A172 (cell line): ENCODE data around the gene AGO3. TPM values are rescaled to one million over a fixed set of nuclear protein-coding genes. Genes with fewer than 3 reads are reported as not detected.
"Not testable (repeated sequence)": the region's sequence is repeated elsewhere in the genome, so short reads cannot be mapped to it uniquely, and the experiment has no call there.

Experiments
- DNase-seq: peaks from one replicate; pipeline ENCODE4 v3.0.0-alpha.2; 2015; ENCODE audit warnings: low spot score
- total RNA-seq: library from RNA; depleted of rRNA; stranded (reverse); fragments of >200 nt; shearing (Covaris generic); gene quantifications from 2 replicates; pipeline ENCODE4 v1.2.3, GENCODE V29; 2014

Gene AGO3
- total RNA-seq, 1 experiment from 2014 or later: 10.4 TPM

DNA sequence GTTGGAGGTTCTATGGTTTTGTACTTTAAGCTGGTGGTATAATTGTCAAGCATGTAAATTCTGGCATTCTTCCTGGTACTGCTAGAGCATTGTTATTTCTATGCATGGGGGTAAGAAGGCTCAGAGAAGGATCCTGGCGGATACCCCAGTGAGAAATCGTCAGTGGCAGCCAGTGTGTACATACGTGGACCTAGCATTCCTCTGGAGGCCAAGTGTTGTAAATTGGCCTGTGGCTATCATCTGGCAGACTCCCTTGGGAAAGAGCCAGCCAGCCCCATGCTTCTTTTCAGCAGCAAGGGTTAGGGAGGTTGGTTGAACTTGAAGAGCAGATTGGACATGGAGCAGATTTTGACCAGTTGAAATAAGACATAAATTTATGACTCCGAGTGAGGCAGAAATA is 5.2 kb upstream of the AGO3 start:
- DNase-seq: no peak

DNA sequence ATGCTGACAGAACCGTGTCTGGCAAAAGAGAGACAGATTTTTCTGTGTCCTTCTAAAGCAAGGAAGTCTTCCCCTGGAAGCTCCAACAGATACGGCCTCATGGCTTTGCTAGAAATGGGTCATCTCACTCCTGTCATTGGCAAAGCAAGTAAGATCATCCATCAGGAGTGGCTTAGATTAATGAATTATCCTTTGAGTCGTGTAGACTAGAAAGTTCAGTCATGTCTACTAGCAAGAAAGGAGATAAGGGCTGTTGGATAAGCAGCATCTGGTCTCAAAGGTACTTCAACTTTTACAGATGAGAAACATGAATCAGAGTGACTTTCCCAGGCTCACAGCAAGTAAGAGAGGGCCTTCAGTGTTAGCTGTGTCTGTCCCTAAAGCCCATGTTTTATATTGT is 3.4 kb upstream of the AGO3 start:
- no peak for DNase-seq

DNA sequence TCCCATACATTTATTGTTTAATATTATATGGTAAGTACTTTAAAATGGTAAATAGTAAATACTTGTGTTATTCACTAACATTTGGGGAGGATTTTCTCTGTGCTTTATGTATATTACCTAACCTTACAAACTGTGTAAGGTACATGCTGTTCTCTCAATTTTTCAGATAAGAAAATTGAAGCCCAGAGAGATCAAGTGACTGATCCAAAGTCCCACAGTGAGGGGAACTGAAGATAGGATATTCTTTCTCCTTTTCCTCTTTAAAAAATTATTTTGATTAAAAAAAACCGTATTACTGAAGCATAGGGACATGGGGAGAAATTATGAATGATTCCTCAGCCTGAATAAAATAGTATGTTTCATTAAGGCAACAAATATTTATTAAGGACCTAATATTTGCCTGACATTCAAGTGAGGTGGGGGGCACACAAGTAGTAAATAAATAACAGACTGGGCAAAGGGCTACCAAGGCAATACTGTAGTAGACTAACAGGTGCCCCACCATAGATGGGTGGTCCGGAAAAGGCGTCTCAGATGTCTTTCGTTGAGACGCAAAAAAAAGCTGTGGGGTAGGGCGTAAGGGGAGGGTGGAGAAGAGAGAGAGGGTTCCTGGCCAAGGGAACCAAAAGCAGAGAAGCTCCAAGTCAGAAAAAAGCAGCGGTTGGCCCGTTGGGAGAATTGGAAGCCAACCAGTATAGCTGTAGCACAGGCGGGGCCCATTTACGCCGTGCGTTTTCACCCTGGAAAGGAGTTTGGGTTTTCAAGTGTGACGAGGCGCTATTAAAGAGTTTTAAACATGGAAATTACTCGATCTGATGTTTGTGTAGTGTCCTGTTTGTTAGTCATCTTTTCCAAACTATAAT is 944 bp upstream of the AGO3 start:
- DNase-seq: peak; percentile 37

DNA sequence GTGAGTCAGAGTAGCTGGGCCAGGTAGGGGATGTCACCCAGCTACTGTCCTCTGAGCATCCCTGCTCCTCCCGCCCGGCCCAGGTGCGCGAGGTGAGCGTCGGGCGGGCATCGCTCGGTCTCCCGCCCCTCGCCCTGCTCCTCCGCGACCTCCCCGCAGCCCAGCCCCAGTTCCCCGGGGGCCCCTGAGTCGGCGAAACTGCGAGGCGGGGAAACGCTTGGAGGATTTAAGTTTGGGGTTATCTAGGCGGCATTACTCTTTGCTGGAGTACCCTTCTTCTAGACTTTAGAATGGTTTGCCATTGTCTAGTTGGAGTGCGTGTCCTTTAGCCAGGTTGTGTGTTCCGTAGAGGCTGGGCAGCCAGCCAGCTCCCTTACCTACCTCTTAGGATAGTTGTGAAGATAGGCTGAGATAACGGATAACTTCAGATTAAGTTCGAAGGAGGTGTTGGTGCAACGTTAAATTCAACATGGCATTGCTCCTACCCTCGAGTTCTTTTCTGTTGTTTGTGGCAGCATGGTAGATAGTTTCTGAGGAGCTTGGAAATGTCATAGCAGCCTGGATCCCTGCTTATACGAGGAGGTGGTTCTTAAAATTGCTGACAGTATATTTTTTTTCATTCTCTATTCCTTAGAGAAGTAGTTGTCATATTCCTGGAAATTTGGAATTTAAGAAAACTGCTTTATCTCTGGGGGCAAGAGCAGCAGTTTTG is 697 bp downstream of the AGO3 start:
- no peak for DNase-seq

DNA sequence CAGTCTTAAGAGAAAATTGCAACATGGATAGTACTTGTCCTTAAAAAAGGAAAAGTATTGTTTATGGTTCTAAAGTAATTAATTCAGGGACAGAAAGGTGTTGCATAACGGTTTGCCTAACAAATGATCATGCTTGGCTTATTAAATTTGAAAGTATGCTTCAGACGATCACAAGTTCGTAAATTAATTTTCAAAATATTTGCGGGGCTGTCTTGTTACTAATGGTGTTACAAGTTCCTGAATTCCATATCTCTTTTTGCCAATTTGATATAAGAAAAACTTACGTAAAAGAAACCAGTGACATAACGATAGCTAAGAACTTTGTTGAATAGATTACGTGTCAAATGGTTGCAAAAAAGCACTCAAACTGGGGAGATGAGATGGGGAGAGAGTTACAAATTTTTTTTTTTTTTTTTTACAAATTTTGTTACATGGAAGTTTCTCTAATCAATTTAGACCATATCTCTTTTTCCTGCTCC is 1.3 kb downstream of the AGO3 start:
- no peak for DNase-seq

DNA sequence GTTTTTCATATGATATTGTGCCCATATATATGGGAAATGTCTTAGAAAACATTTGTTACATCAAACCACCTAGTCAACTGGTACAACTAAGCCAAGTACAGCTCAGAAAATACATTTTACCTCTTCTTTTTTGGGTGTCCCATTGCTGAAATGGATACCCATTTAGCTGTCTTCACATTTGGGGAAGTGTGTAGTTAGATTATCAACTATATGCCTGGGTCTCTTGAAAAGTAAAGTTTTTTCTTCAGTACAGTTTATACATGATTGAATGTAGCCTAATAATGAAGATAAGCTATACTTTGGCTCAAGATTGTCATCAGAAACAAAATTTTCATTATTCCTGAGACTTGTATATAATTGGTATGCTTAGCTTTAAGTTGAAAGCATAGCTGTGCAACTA is 2.0 kb downstream of the AGO3 start:
- no peak for DNase-seq

DNA sequence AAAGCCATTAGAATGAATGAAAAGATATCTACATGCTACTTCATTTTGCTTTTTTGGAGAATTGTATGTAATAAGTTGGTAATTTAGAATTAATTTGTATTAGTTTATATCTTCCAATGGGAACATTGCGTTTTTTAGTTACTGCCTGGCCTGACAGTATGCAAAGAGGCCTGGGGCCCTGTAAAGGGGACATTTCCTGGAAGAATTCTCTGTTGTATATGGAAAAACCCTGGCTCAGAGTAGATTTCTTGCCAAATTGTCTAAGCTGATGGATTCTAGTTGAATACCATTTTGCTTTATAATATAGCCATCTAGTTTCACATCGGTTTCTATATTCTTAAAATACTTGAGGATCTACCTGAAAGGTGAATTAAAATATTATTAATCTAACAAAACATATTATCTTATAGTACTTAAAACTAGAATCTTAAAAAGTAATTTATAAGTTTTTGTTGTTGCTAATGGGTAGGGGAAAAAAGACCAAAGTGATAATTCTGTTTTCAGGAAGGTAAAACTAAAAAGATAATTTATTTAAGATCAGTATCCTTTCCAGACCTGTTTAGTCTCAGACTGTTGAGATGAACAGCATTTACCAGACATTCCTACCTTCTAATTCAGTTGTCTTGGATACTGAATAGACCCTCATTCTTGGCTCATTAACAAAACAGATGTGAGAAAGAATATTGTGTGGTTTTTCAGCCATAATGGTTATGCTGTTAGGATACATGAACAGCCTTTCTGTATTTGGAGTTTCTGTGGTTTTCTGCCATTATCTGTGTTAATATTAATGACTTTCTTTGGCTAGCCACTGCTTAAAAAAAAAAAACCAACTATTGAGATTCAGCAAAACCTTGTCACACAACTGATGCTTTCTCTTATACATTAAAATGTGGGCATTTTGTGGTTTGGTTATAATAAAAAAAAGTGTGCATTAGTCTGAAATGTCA is 4.8 kb downstream of the AGO3 start:
- no peak for DNase-seq

DNA sequence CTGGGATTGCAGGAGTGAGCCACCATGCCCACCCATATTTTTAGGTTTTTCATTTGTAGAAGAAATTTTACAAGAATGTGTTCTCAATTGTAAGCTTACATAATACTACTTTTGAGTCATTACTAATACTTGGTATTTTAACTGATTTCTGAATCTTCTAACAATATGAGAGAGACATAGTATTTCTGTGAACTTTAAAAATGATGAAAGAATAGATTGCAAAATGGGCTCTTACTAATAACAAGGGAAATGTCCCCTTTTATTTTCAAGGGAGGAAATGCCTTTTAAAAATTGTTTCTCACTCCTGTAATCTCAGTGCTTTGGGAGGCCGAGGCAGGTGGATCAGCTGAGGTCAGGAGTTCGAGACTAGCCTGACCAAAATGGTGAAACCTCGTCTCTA is 5.9 kb downstream of the AGO3 start:
- DNase-seq: no peak

DNA sequence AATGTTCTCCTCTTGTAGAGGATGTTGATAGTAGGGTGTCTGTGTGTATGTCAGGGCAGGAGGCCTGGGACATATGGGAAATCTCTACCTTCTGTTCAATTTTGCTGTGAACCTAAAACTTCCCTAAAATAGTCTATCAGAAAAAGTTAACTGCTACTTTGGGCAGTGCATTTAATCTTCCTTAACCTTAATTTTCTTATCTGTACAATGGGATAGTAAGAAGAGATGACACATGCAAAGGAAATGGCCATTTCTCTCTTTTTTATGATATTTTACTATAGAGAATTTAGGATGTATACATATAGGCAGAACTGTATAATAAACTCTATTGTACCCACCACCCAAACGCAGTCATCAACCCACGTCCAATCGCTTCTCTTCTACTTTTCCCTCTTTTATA is 8.6 kb downstream of the AGO3 start:
- no peak for DNase-seq

DNA sequence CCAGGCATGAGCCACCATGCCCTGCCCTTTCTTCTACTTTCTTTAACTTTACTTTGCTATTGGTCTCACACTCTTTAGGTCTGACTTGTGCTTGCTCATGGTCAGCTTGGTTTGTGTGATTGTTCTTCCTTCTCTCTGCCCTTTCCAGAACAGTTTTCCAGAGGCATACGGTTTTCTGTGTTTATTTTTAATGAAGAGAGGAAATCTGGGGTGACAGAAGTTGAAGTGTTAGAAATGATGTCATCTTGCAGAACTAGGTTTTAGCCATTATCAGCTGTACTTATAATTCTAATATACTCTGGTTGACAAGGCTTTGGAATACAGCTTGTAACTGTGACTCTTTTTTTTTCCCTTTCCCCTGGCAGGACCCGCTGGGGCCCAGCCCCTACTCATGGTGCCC is 14.4 kb downstream of the AGO3 start:
- DNase-seq: no peak

DNA sequence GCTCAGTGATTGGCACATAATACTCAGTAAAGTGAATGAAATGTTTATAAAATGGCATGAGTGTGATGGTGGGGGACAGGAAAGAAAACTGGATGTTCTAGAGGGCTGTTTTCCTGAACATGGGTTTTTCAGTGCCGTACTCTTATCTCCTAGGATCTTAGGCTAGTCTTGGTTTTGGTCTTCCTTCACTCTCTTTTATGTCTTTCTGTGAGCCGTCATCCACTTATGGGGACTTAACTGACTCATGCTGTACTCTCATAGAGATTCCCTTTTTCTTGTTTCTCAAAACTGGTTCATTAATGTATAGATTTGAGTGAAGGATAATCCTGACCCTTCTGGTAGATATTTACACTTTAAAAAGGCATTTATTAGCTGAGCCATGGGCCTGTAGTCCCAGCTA is 16.6 kb downstream of the AGO3 start:
- no peak for DNase-seq

DNA sequence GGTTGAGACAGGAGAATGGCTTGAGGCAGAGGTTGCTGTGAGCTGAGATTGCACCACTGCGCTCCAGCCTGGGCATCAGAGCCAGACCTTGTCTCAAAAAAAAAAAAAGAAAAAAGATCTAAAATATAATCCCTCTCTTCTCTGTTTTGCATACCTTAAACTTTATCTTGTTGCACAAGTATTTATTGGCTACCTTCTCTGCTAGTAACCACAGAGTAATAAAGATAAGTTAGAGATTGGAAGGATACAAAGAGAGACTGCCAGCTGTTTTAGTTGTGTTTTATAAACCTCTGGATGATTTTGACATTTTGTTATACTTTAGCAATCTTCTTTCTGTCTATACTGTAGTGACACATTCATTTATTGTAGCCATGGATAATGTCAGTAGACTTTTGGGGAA is 27.7 kb downstream of the AGO3 start:
- no peak for DNase-seq

DNA sequence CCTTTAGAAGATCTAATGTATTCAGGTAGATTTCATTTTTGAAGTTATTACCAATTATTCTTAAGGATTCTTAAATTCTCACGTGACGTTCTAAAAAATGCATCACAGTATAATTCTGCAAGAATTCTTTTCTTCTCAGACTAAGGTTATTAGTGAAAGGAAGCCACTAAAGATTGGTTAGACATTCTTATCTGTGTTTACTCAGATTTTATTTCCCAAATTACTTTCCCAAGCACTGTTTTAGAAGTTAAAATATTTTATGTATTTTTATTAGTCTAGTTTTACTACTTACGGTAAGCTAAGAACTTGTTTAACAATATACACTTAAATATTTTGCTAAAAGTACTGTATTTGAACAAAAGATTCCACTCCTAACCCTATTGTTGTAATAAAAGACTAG is 28.4 kb downstream of the AGO3 start:
- DNase-seq: no peak

DNA sequence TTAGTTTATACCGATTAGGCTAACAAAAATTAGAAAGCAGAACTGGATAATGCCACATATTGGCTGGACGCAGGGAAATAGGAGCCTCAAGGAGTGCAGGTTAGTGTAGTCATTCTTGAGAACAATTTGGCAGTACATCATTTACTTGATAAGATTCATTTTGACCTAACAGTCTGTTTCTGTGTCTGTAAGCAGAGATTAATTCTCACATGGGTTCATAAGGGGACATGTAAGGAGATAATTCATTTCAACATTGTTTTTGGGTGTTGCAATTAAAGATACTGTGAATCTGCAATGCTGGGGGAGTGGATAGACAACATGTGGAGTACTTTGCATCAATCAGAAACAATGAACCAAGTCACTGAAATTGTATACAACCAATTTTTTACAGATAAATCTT is 32.0 kb downstream of the AGO3 start:
- no peak for DNase-seq

DNA sequence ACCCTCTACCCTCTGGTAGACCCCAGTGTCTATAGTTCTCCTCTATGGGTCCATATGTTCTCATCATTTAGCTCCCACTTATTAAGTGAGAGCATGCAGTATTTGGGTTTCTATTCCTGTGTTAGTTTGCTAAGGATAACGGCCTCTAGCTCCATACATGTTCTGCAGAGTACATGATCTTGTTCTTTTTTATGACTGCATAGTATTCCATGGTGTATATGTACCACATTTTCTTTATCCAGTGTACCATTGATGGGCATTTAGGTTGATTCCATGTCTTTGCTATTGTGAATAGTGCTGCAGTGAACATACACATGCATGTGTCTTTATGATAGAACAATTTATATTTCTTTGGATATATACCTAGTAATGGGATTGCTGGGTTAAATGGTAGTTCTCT is 33.4 kb downstream of the AGO3 start:
- DNase-seq: not testable (repeated sequence)

DNA sequence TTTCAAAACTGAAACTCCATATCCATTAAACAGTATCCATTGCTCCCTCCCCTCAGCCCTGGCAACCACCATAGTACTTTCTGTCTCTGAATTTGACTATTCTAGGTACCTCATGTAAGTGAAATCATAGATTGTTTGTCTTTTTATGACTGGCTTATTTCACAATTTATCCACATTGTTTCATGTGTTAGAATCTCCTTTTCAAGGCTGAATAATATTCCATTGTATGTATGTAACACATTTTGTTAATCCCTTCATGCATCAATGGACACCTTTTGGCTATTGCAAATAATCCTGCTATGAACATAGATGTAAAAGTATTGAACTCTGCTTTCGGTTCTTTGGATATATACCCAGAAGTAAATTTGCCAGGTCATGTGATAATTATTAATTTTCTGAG is 37.5 kb downstream of the AGO3 start:
- DNase-seq: no peak

DNA sequence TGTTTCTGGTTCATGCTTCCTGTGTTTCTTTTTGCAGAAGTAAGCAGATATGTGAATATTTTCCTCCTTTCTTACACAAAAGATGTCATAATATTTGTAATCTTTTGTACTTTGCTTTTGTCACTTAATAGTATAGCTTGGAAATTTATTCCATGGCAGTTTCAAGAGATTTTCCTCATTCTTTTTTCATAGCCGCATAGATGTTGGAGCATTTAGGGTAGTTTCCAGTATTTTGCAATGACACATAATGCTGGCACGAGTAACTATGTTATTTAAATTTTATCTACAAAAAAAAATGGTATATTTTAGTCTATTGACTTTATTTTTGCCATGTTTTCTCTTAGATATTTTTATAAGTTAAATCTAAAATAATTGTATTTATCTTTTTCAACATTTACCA is 40.7 kb downstream of the AGO3 start:
- no peak for DNase-seq

DNA sequence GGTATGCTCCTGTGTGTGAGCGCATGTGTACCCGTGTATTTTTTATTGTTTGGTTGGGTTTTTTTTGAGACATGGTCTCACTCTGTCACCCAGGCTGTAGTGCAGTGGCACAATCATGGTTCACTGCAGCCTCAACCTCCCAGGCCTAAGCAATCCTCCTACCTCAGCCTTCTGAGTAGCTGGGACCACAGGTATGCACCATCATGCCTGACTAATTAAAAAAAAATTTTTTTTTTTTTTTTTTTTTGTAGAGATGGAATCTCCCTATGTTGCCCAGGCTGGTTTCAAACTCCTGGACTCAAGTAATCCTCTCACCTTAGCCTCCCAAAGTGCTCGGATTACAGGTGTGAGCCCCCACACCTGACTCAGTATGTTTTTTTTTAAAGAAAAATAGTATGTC is 41.7 kb downstream of the AGO3 start:
- DNase-seq: peak; percentile 0

DNA sequence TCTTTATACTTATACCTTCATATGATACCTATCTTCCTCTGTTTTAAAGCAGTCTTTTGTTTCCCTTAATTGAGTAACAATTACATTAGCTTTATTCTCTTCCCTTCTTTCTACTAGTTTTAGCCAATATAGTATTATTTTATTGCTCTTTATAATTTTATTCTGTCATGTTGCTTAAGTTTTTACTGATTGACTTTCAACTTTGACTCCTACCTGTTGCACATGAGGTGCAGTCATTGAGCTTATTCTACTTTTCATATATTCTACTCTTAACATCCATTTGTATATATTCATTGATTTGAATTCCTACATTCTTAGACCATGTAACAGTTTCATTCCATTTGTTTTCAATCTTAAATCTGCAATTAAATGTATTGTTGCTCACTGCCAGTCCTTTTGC is 49.2 kb downstream of the AGO3 start:
- DNase-seq: no peak

DNA sequence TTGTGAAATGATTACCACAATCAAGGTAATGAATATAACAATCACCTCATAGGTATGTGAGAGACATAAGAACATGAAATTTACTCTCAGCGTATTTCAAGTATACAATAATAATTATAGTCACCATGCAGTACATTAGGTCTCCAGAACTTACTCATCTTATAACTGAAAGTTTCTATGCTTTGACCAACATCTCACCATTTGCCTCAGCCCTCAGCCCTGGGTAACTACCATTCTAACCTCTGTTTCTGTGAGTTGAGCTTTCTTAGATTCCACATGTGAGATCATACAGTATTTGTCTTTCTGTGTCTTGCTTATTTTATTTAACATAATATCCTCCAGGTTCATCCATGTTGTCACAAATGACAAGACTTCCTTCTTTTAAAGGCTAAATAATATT is 57.3 kb downstream of the AGO3 start:
- DNase-seq: no peak

DNA sequence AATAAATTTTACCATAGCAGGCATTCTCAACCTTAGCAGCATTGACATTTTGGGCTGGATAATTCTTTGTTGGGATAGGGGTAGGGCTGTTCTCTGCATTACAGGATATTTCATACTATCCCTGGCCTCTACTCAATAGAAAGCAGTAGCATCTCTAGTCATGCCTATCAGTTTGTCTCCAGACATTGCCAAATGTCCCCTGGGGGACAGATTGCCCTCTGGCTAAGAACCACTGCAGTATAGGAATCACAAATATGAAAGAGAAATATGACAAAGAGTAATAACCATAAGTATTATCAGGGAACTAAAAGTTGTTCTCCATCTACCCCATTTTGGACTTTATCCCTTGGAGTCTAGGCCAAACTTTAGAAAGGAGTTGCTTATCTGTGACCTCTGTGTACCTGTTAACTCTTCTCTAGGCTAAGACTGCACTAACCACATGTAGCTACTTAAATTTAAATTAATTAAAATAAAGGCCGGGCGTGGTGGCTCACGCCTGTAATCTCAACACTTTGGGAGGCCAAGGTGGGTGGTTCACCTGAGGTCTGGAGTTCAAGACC is 76.1 kb downstream of the AGO3 start:
- no peak for DNase-seq

DNA sequence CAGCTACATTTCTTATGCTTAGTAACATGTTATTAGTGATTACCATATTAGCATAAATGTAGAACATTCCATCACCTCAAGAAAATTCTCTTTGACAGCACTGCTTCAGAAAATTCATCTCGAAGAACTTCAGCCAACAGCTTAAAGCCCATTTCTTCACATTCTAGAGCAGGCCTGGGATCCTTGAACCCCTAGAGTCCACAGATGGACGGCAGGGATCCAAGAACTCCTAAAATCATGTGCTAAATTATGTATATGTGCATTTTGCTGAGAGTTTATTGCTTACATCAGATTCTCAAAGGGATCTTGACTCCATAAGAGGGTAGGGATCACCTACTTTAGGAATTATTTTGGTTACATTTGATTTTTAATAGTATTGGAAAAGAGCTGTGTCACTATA is 76.8 kb downstream of the AGO3 start:
- no peak for DNase-seq
